ENCODE data around the gene YRDC. TPM values are rescaled to one million over a fixed set of nuclear protein-coding genes. Genes with fewer than 3 reads are reported as not detected.

Gene YRDC
- total RNA-seq, 1 donor from 2014 or later, result 14.3 TPM

GRCh38 chr1:37762516-37762915, 45.5 kb downstream of the YRDC start:
- peaks cover 3% of the 10 kb centered on the region for H3K4me1 Mint-ChIP-seq (ENCODE audit: unreplicated experiment)
- H3K9me3 Mint-ChIP-seq (ENCODE audit: unreplicated experiment), result no peaks in the 10 kb centered on the region
- H3K36me3 Mint-ChIP-seq (ENCODE audit: unreplicated experiment), result no peaks in the 10 kb centered on the region
- H3K4me3 Mint-ChIP-seq (ENCODE audit: unreplicated experiment), result no peak overlapping the region
- H3K27me3 Mint-ChIP-seq (ENCODE audit: unreplicated experiment), result peaks cover 46% of the 10 kb centered on the region
- peak; percentile 67 for DNase-seq (ENCODE audit: extremely low spot score, unreplicated experiment)
- H3K27ac Mint-ChIP-seq (ENCODE audit: unreplicated experiment), result no peak overlapping the region
- TF ChIP-seq CTCF (IDR thresholded peaks at IDR 0.05), result no peak

- Mint-ChIP-seq H3K4me3 (ENCODE audit: unreplicated experiment) (no peak overlapping the region), H3K27me3 (ENCODE audit: unreplicated experiment) (peaks cover 39% of the 10 kb centered on the region), H3K36me3 (ENCODE audit: unreplicated experiment) (no peaks in the 10 kb centered on the region), H3K4me1 (ENCODE audit: unreplicated experiment) (peaks cover 3% of the 10 kb centered on the region), H3K9me3 (ENCODE audit: unreplicated experiment) (no peaks in the 10 kb centered on the region), H3K27ac (ENCODE audit: unreplicated experiment) (no peak overlapping the region)
- TF ChIP-seq CTCF (IDR thresholded peaks at IDR 0.05), result no peak
- DNase-seq (ENCODE audit: extremely low spot score, unreplicated experiment), result peak; percentile 83
These were observed 46.5 kb downstream of the YRDC start for GRCh38 chr1:37761416-37762095.

GRCh38 chr1:37759451-37759850, 48.6 kb downstream of the YRDC start:
- DNase-seq (ENCODE audit: extremely low spot score, unreplicated experiment), result peak; percentile 1
- TF ChIP-seq CTCF (IDR thresholded peaks at IDR 0.05), result no peak
- Mint-ChIP-seq H3K9me3 (ENCODE audit: unreplicated experiment) (no peaks in the 10 kb centered on the region), H3K4me1 (ENCODE audit: unreplicated experiment) (no peaks in the 10 kb centered on the region), H3K36me3 (ENCODE audit: unreplicated experiment) (no peaks in the 10 kb centered on the region), H3K27ac (ENCODE audit: unreplicated experiment) (no peak overlapping the region), H3K4me3 (ENCODE audit: unreplicated experiment) (no peak overlapping the region), H3K27me3 (ENCODE audit: unreplicated experiment) (peaks cover 35% of the 10 kb centered on the region)

GRCh38 chr1:37755951-37756560, 52.0 kb downstream of the YRDC start:
- Mint-ChIP-seq H3K27me3 (ENCODE audit: unreplicated experiment) (peaks cover 36% of the 10 kb centered on the region), H3K27ac (ENCODE audit: unreplicated experiment) (no peak overlapping the region), H3K4me1 (ENCODE audit: unreplicated experiment) (peaks cover 4% of the 10 kb centered on the region), H3K36me3 (ENCODE audit: unreplicated experiment) (no peaks in the 10 kb centered on the region), H3K4me3 (ENCODE audit: unreplicated experiment) (no peak overlapping the region), H3K9me3 (ENCODE audit: unreplicated experiment) (no peaks in the 10 kb centered on the region)
- no peak for TF ChIP-seq CTCF (IDR thresholded peaks at IDR 0.05)
- peak; percentile 48 for DNase-seq (ENCODE audit: extremely low spot score, unreplicated experiment)

- H3K27ac Mint-ChIP-seq (ENCODE audit: unreplicated experiment), result no peak overlapping the region
- peaks cover 4% of the 10 kb centered on the region for H3K4me1 Mint-ChIP-seq (ENCODE audit: unreplicated experiment)
- peaks cover 40% of the 10 kb centered on the region for H3K27me3 Mint-ChIP-seq (ENCODE audit: unreplicated experiment)
- no peak for DNase-seq (ENCODE audit: extremely low spot score, unreplicated experiment)
- no peaks in the 10 kb centered on the region for H3K36me3 Mint-ChIP-seq (ENCODE audit: unreplicated experiment)
- no peak overlapping the region for H3K4me3 Mint-ChIP-seq (ENCODE audit: unreplicated experiment)
- H3K9me3 Mint-ChIP-seq (ENCODE audit: unreplicated experiment), result no peaks in the 10 kb centered on the region
- TF ChIP-seq CTCF (IDR thresholded peaks at IDR 0.05), result no peak
These were observed 52.7 kb downstream of the YRDC start for GRCh38 chr1:37755290-37755689.
